Thyroid gland (tissue), 4 donors: ENCODE results near the gene DHRS3. TPM values are rescaled to one million over a fixed set of nuclear protein-coding genes. Genes with fewer than 3 reads are reported as not detected.

ENCODE experiments used
- DNase-seq, 2 donors: peaks; one replicate each; pipeline ENCODE4 v3.0.0-alpha.2; 2019
- H3K27ac ChIP-seq, 3 donors: fragments of 200-600 bp; sonication (generic); 1 replicate in 2 of 3; 2 replicates in 1 of 3; pipeline ENCODE4 v1.5.1; 2016 to 2019; ENCODE audit warnings: mild to moderate bottlenecking in 1 of 3, moderate library complexity in 1 of 3
- H3K27me3 ChIP-seq: fragments of 200-600 bp; sonication (generic); one replicate; pipeline ENCODE4 v1.5.1; 2019
- H3K36me3 ChIP-seq, 2 donors: fragments of 200-600 bp; sonication (generic); one replicate each; pipeline ENCODE4 v1.5.1; 2016 to 2019
- H3K4me1 ChIP-seq, 2 donors: fragments of 200-600 bp; sonication (generic); one replicate each; pipeline ENCODE4 v1.5.1; 2017 to 2019
- H3K4me3 ChIP-seq, 3 donors: fragments of 200-600 bp; sonication (generic); replicated peaks in 1 of 3; 1 replicate in 2 of 3; 2 replicates in 1 of 3; pipeline ENCODE4 v1.5.1; 2016; ENCODE audit warnings: mild to moderate bottlenecking in 1 of 3
- H3K9me3 ChIP-seq: fragments of 200-600 bp; sonication (generic); one replicate; pipeline ENCODE4 v1.5.1; 2017
- CTCF ChIP-seq, 6 experiments: fragments of 200-600 bp in 3 of 6; fragments of 450-650 bp in 3 of 6; sonication (generic) in 3 of 6; IDR thresholded peaks; one replicate each; pipeline ENCODE4 v1.5.1; 2016 to 2019; ENCODE audit warnings: antibody characterized with exemption in 6 of 6, mild to moderate bottlenecking in 2 of 6, inconsistent platforms in 1 of 6, moderate library complexity in 1 of 6
- POLR2A ChIP-seq, 2 donors: fragments of 450-650 bp; IDR thresholded peaks; one replicate each; pipeline ENCODE4 v1.6.1; 2017; ENCODE audit warnings: antibody characterized with exemption in 2 of 2, mild to moderate bottlenecking in 2 of 2, moderate library complexity in 1 of 2
- WGBS, 2 donors: methylation state at CpG; one replicate each; pipeline ENCODE4 v1.1.5; 2017; 5-methylcytosine and 5-hydroxymethylcytosine counted together
- intact Hi-C: fragments of 100-400 bp; cut with DNase I; formaldehyde crosslinking; loops from one replicate; pipeline ENCODE4 v1.15.1; 2023
- total RNA-seq, 4 donors: library from RNA; depleted of rRNA; stranded (reverse); fragments of >200 nt; gene quantifications; one replicate each; pipeline ENCODE4 v1.2.3, GENCODE V29; 2016

The DHRS3 gene
- total RNA-seq, 4 donors from 2014 or later: 181 to 304 (median 268) TPM

DNA sequence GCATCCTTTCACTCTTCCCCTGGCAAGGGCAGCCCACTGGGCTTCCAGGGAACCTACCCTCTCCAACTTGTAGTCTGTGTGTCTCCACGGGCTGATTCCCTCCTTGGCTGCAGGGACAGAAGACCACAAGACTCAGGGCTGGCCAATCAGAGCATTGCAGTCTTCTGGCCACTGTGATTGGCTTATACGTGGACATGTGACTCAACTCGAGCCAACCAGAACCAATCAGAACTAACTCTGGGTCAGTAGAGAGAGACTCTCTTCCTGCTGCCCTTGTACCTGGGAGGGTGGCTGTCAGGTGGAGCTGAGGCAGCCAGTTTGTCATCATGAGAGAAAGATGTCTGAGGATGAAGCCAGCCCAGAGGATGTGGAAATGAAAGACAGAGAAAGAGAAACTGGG, 64.0 kb downstream of the DHRS3 start:
- 83 to 87% methylated on average over 3 of the region's 3 CpGs for WGBS, 2 donors

DNA sequence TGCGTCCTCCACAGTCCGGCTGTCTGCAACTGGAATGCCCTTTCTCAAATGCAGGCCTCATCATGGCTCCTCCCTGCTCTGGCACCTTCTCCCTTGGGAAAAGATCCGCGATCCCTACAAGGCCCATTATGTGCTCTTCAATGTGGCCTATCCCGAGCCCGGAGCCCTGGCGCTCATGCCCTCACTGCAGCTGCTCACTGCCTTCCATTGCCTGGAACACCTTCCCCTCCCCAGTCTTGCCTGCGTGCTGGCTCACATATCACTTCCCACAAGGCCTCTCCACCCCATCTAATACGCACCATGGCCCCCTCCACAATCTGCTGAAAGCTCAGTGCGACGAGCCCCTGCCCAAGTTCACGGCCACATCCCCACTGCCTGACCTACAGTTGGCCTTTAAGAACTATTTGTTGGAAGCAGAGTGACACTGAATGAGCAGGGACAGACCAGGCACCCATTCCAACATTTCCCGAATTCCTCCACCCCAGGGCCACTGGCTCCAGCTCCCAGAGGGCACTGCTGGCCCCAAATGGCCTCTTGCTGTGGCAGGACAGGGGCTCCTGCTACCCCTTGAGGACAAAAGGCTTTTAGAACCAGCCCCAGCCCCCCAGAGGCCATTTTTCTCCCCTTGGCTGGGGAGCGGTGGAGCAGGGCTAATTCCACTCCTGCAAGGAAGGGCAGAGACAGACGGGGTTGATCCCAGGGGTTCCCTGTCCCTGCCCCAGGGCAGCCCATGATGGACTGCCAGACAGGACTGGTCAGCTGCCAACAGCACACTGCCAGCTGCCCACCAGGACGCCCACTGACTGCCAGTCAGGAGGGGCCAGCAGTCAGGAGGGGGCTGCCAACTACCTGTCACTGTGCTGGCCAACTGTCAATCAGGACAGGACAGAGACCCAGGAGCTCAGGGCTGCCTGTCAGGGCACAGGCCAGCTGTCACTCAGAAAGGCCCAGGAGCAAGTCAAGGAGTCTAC, 64.8 kb downstream of the DHRS3 start:
- 85 to 89% methylated on average over 13 to 16 of the region's 16 CpGs for WGBS, 2 donors
- H3K9me3 ChIP-seq: no peaks in the 10 kb centered on the region
- H3K4me1 ChIP-seq: peaks cover 33 to 65% of the 10 kb centered on the region in 2 donors
- no peaks in the 10 kb centered on the region for H3K27me3 ChIP-seq
- no peak for TF ChIP-seq POLR2A (IDR thresholded peaks at IDR 0.05)
- no peak for TF ChIP-seq CTCF (IDR thresholded peaks at IDR 0.05)
- no peaks in the 10 kb centered on the region for H3K36me3 ChIP-seq
- intact Hi-C loops: no loop called here
- peak overlapping the region; percentile 49 to 58 (median 52) for H3K27ac ChIP-seq
- no peak overlapping the region for H3K4me3 ChIP-seq
- no peak for DNase-seq

More for the DNA sequence above, 64.0 kb downstream of the DHRS3 start:
- no peak for DNase-seq
- Histone ChIP-seq H3K4me3 (no peak overlapping the region), H3K9me3 (no peaks in the 10 kb centered on the region), H3K4me1 (peaks cover 34 to 60% of the 10 kb centered on the region in 2 donors), H3K36me3 (no peaks in the 10 kb centered on the region), H3K27ac (peak overlapping the region in 2 of 3 donors; percentile 49 to 58), H3K27me3 (no peaks in the 10 kb centered on the region)
- intact Hi-C loops: no loop called here
- no peak for TF ChIP-seq CTCF (IDR thresholded peaks at IDR 0.05)
- no peak for TF ChIP-seq POLR2A (IDR thresholded peaks at IDR 0.05)

DNA sequence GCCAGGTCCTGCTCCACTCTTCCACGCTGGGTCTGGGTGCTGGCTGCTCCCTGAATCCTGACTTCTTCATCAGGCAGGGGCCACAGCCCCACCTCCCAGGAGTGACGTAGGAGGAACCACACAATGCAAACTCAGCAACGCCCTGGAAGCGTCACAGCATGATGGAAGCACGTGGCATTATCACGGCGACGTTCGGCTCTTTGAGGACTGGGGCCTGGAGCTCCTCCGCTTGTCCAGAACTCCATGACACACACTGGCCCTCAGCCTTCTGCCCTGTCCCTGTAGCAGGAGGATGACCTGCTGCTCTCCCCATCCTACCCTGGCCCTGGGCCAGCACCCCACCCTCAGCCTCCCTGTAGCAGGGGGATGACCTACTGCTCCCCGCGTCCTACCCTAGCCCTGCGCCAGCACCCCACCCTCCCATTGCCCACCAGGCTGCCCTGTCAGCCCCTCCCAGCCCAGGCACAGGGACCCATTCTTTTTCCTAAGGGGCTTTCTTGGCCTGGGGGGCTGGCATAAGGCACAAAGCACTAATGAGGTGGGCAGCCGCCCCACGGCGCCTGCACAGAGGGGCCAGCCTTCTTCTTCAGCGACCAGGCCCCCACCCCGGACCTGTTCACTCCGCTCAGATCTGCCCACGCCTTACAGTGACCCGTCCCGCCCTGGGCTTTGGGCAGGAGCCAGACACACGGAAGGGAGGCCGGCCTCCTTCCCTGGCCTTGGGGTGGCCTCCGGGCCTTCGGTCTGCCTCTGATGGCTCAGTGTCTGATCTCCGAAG, 65.7 kb downstream of the DHRS3 start:
- TF ChIP-seq POLR2A (IDR thresholded peaks at IDR 0.05) (no peak), CTCF (IDR thresholded peaks at IDR 0.05) (no peak)
- Histone ChIP-seq H3K27me3 (no peaks in the 10 kb centered on the region), H3K36me3 (no peaks in the 10 kb centered on the region), H3K4me3 (no peak overlapping the region), H3K27ac (peak overlapping the region in 2 of 3 donors; percentile 10 to 49), H3K9me3 (no peaks in the 10 kb centered on the region), H3K4me1 (peaks cover 25 to 65% of the 10 kb centered on the region in 2 donors)
- no peak for DNase-seq
- intact Hi-C loops: no loop called here
- 91 to 98% methylated on average over 26 to 27 of the region's 27 CpGs for WGBS, 2 donors

DNA sequence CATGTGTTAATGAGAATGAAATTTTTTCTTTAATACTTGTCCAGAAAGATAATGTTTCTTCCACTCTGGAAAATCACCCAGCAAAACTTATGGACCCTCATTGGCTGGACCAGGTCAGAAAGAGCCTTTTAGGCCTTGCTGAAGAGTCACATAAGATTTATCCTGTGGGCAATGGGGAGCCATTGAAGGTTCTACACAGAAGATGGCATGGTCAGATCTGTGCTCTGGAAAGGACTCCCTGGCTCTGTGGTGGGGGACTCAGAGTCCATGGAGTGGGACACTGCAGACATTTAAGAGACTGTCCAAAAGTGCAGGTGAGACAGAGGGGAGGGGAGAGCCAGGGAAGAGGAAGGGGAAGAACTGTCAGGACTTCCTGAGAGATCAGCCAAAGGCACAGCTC, 66.4 kb downstream of the DHRS3 start:
- DNase-seq: no peak
- intact Hi-C loops: no loop called here
- Histone ChIP-seq H3K4me3 (no peak overlapping the region), H3K36me3 (no peaks in the 10 kb centered on the region), H3K4me1 (peaks cover 18 to 64% of the 10 kb centered on the region in 2 donors), H3K27me3 (no peaks in the 10 kb centered on the region), H3K9me3 (no peaks in the 10 kb centered on the region), H3K27ac (peak overlapping the region in 2 of 3 donors; percentile 10 to 28)
- TF ChIP-seq POLR2A (IDR thresholded peaks at IDR 0.05) (no peak), CTCF (IDR thresholded peaks at IDR 0.05) (no peak)
